Body of pancreas (tissue), 4 donors: ENCODE data around the gene RIC1.

ENCODE experiments used
- POLR2A ChIP-seq, 3 donors: fragments of 450-650 bp; IDR thresholded peaks; one replicate each; pipeline ENCODE4 v1.6.1; 2016; ENCODE audit warnings: antibody characterized with exemption in 3 of 3, mild to moderate bottlenecking in 2 of 3
- TF ChIP-seq, protein P1 (sequence below), 7 experiments: fragments of 450-650 bp in 4 of 7; fragments of 200-600 bp in 3 of 7; sonication (generic) in 3 of 7; IDR thresholded peaks; one replicate each; pipeline ENCODE4 v1.5.1; 2016 to 2019; ENCODE audit warnings: antibody characterized with exemption in 7 of 7

DNA sequence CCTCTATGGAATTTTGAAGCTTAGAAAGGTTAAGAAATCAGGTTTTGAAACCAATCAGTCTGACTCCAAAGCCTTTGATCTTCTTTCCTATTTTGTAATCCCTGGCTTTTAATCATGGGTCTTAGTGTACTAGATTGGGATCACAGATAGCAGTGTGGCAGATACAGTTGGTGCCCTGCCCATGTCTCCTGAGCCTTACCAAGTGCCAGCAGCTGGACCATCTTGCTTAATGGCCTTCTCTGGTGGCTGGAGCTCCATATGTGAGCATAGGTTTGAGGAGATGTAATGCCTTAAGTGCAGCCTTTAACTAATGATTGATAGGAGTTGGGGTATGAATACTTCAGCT, 16.7 kb upstream of the RIC1 start:
- TF ChIP-seq, protein P1, sequence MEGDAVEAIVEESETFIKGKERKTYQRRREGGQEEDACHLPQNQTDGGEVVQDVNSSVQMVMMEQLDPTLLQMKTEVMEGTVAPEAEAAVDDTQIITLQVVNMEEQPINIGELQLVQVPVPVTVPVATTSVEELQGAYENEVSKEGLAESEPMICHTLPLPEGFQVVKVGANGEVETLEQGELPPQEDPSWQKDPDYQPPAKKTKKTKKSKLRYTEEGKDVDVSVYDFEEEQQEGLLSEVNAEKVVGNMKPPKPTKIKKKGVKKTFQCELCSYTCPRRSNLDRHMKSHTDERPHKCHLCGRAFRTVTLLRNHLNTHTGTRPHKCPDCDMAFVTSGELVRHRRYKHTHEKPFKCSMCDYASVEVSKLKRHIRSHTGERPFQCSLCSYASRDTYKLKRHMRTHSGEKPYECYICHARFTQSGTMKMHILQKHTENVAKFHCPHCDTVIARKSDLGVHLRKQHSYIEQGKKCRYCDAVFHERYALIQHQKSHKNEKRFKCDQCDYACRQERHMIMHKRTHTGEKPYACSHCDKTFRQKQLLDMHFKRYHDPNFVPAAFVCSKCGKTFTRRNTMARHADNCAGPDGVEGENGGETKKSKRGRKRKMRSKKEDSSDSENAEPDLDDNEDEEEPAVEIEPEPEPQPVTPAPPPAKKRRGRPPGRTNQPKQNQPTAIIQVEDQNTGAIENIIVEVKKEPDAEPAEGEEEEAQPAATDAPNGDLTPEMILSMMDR (IDR thresholded peaks at IDR 0.05): no peak
- TF ChIP-seq POLR2A (IDR thresholded peaks at IDR 0.05): no peak
